ENCODE data around the gene IFNGR2.

GRCh38 chr21:33394260-33394659, 9.0 kb upstream of the IFNGR2 start:
- TF ChIP-seq RCOR1 (IDR thresholded peaks at IDR 0.05; ENCODE audit: low read length) (no peak), RAD21 (IDR thresholded peaks at IDR 0.05; ENCODE audit: low read length) (no peak), CTCF (IDR thresholded peaks at IDR 0.05) (no peak), GABPA (IDR thresholded peaks at IDR 0.05; ENCODE audit: low read depth) (no peak), POLR2AphosphoS5 (IDR thresholded peaks at IDR 0.05; ENCODE audit: low read depth, low read length) (no peak), TAF1 (IDR thresholded peaks at IDR 0.05; ENCODE audit: borderline replicate concordance, low read depth, low read length) (no peak)
